ENCODE measurements around the gene SHTN1.

SHTN1 gene

DNA sequence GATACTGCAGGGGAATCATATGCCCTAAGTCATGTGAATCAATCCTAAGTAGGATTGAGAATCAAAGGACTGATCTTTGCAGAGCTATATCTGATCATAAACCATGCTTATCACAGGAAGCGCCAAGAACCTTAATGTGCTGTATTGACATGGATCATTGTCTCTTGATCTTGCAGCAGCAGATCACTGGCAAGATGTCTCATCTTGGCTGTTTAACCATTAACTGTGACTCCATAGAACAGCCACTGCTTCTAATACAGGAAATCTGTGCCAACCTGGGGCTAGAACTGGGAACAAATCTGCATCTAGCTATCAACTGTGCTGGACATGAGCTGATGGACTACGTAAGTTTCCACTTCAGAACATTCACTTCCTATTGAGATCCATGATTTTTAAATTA, 134.0 kb downstream of the SHTN1 start:
- DNase-seq (ENCODE audit: low spot score) = no peak

DNA sequence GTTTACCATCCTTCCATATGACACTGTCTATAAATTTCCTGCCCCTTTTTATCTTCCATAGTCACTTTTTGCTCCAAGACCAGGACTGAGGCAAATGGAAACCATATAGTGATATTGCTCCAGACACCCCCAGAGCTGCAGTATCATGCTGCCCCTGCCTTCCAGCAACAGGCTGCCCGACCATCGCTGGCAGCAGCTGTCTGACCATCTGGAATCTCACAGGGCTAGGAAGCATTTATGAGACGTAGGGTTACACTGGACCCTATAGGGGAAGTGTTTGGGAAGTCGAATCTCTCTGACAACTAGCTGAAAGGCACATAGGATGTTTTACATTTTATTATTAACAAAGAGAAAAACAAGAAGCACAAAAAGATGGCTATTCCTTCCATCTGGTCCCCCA, 136.3 kb downstream of the SHTN1 start:
- no peak for DNase-seq (ENCODE audit: low spot score)

DNA sequence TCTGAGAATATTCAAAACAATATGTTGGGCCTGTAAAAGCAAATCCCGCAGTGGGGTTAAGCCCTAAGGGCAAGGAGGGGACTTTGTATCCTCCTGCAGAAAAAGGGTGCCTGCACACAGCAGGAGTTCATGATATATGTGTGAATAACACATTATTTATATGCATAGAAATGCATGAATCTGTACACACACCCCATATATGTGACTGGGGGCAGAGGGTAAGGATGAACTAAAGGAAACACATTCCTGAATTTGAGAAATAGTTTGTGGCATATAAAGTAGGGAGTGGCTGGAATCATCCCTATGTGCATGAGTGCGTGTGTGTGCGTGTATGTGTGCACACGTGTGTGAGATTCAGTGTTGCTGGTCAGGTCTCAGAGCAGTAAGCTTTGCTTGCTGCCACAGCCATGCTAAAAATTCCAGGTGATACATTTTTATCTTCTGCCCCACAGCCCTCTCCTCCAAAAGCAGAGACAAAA, 136.8 kb downstream of the SHTN1 start:
- no peak for DNase-seq (ENCODE audit: low spot score)

GRCh38 chr10:116866987-116867595, 137.9 kb downstream of the SHTN1 start:
- no peak for DNase-seq (ENCODE audit: low spot score)

DNA sequence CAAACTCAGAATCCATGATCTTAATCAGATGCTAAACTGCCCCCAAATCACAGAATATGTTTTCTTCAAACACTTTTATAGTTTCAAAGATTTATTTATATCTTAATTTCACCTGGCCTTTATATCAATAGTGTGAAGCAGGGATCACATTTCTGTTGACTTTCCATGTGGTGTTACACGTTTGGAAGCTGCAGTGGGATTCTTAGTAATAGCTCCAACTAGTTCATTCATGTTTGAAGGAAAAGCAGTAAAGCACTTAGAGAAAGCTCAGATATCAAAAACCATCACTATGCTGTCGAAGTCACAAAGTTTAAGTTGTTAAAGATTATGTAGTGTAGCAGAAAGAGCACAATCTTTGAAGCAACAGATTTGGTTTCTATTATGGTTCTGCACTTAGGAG, 138.9 kb downstream of the SHTN1 start:
- no peak for DNase-seq (ENCODE audit: low spot score)

DNA sequence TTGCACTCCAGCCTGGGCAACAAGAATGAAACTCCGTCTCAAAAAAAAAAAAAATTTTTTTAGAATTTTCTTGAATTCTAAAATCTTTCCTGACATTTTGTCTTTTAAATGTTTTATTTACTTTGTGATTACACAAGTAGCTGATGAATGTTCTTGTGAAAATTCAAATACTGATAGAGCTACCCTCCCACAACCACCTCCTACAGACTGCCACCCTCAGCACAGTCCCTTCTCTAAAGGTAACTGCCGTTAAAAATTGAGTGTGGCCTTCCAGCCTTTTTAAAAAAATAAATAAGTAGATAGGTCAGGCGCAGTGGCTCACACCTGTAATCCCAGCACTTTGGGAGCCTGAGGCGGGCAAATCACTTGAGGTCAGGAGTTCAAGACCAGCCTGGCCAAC, 140.6 kb downstream of the SHTN1 start:
- DNase-seq (ENCODE audit: low spot score) = no peak

GRCh38 chr10:116861796-116862195, 143.2 kb downstream of the SHTN1 start:
- no peak for DNase-seq (ENCODE audit: low spot score)

GRCh38 chr10:116857156-116857555, 147.8 kb downstream of the SHTN1 start:
- DNase-seq (ENCODE audit: low spot score) = no peak

DNA sequence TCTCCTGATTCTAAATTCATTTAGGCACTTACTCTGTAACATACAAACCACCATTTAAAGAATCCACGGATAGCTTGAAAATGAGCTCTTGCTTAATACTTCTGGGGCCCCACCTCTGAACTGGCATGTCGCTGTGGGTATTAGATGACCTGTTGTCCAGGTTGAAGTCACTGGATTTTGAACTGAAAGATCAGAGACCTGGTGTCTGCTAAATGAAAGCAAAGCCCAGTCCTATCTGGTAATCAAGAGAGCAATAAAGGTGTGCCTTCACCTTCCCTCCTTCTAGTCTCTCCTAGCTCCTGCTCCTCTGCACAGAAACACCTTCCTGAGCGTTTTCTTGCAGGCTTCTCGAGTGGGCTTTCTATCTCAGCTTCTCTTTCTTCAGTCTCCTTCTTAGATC, 151.3 kb downstream of the SHTN1 start:
- no peak for DNase-seq (ENCODE audit: low spot score)

- no peak for DNase-seq (ENCODE audit: low spot score)
Observed at GRCh38 chr10:116853287-116853686, 151.7 kb downstream of the SHTN1 start.

DNA sequence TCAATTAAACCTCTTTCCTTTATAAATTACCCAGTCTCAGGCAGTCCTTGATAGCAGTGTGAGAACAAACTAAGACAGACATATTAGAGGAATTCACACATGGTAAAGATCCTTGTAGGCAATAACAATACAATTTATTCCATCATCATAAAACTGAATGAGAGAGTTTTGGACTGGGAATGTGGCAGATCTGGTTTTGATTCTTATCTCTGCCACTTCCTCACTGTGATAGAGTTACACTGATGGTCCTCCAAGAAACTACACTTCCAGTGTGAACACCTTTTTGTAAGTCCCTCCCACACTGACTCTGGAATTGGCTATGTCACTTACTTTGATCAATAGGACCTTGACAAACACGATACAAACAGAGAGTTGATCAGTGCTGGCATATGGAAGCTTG, 152.7 kb downstream of the SHTN1 start:
- no peak for DNase-seq (ENCODE audit: low spot score)

GRCh38 chr10:116850058-116850611, 154.9 kb downstream of the SHTN1 start:
- DNase-seq (ENCODE audit: low spot score) = peak; percentile 40

- peak; percentile 95 for DNase-seq (ENCODE audit: low spot score)
Observed at GRCh38 chr10:116849248-116850057, 155.5 kb downstream of the SHTN1 start, which contains the start of gene ENO4. Gene ENO4 (plus strand): TSS chr10:116849499. CDS start chr10:116849567, 68 bp downstream.

- peak; percentile 46 for DNase-seq (ENCODE audit: low spot score)
Observed at GRCh38 chr10:116848944-116849247, 156.1 kb downstream of the SHTN1 start.

GRCh38 chr10:116848032-116848943, 156.7 kb downstream of the SHTN1 start:
- DNase-seq (ENCODE audit: low spot score) = no peak

DNA sequence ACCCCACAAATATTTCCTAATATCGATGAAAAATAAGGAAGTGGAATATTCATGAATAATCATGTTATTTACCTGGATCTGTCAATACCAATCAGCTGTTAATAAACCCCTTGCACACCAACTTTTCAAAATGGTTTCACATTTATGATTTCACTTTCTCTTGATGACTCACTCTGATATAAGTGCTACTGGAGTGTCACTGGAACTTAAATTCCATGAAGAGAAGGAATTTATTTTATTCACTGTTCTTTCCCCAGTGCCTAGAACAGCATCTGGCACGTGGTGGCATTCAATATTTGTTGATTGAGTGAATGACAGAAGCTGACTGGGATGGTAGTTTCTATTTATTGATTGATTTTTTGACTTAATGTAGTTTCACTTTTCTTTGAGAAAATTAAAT, 159.2 kb downstream of the SHTN1 start:
- no peak for DNase-seq (ENCODE audit: low spot score)

- DNase-seq (ENCODE audit: low spot score) = no peak
Observed at GRCh38 chr10:116840389-116841075, 164.5 kb downstream of the SHTN1 start.

GRCh38 chr10:116838143-116838725, 166.8 kb downstream of the SHTN1 start:
- no peak for DNase-seq (ENCODE audit: low spot score)

DNA sequence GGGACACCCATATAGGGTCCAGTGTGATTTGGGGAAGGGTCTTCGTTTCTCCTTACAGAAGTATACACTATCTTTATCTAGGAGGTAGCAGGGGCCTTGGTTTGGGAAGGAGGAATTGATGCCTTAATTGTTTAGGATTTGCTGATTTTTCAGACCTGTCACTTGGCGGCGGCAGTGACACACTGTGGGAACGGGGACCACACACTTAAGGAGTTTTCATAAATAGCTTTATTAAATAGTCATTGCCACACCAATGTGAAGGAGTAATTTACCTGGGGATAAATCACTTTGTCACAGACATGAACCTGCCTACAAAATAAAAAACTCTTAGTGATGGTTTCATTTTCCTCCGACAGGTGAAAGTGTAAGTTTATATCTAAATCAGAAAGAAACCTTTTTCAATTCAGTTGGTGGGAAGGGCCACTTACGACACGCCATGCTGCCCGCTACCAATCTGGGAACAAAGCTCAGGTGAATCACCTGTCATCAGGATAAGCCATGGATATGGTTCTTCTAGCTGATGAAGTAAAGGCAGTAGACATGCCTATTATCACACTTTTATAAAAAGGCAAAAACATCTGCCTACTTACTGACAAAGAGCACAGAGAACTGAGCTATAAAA, 168.0 kb downstream of the SHTN1 start:
- no peak for DNase-seq (ENCODE audit: low spot score)

GRCh38 chr10:116836083-116836482, 168.9 kb downstream of the SHTN1 start:
- peak; percentile 84 for DNase-seq (ENCODE audit: low spot score)

- no peak for DNase-seq (ENCODE audit: low spot score)
Observed at GRCh38 chr10:116835658-116836057, 169.3 kb downstream of the SHTN1 start.
